Esophagus squamous epithelium (tissue), 4 donors: Measurements from ENCODE around the gene WASL.

Experiments used
- CTCF ChIP-seq, 6 experiments: fragments of 450-650 bp in 4 of 6; fragments of 200-600 bp in 2 of 6; sonication (generic) in 2 of 6; IDR thresholded peaks; one replicate each; pipeline ENCODE4 v1.5.1; 2016 to 2019; ENCODE audit warnings: antibody characterized with exemption in 6 of 6, mild to moderate bottlenecking in 4 of 6, moderate library complexity in 4 of 6
- POLR2A ChIP-seq, 4 donors: fragments of 450-650 bp; IDR thresholded peaks; one replicate each; pipeline ENCODE4 v1.6.1; 2017; ENCODE audit warnings: antibody characterized with exemption in 4 of 4, mild to moderate bottlenecking in 4 of 4, moderate library complexity in 3 of 4

- TF ChIP-seq CTCF (IDR thresholded peaks at IDR 0.05), result no peak
- TF ChIP-seq POLR2A (IDR thresholded peaks at IDR 0.05), result no peak
Measured at GRCh38 chr7:123792547-123792946, 43.7 kb upstream of the WASL start.
